ENCODE data around the gene MESP1. TPM values are rescaled to one million over a fixed set of nuclear protein-coding genes. Genes with fewer than 3 reads are reported as not detected.

Gene MESP1
- total and polyA plus RNA-seq, 2 of the 8 experiments (the other 6 are each of a cell fraction or from before 2014, with no cell fraction given), result 0.15 to 0.23 TPM

DNA sequence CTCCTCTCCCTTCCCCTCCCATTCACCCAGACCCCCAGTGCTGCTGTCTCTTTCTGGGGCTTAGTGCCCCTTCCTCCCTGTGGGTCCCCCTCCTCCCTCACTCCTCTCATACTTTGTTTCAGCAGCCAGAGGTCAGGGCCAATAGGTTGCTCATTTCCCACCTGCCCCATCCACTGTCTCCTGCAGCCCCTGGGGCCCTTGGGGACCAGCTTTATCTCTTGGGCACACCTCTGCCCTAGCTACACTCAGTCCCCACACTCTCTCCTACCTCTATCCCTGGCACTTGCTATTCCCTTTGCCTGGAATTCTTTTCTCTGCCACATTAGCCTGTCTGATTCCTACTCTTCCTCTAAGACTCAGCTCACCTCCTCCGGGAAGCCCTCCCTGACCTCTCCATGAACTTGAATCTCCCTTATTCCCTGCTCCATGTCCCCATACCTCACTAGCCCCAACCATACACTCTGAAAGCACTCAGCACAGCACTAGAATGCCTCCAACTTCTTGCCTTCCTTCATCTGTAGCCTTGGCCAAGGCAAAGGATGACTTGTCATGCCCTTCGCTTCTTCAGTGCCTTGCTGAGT lies 49.0 kb upstream of the MESP1 start:
- H3K79me1 ChIP-seq (ENCODE audit: low read depth, low read length), result no peaks in the 10 kb centered on the region
- no peaks in the 10 kb centered on the region for H3K9me3 ChIP-seq (ENCODE audit: insufficient read depth in 2 of 2, low read depth in 1 of 2, low read length in 1 of 2)
- no peaks in the 10 kb centered on the region; a peak in 1 of 7 replicates for H3K4me1 ChIP-seq (replicated peaks in 1 of 4; ENCODE audit: control insufficient read depth in 3 of 4, insufficient read depth in 4 of 4, low read length in 3 of 4)
- no peak overlapping the region for H3K27ac ChIP-seq (ENCODE audit: low read depth, low read length)
- H4K8ac ChIP-seq (ENCODE audit: extremely low read depth, insufficient read depth, low read length), result no peak overlapping the region
- H2BK12ac ChIP-seq (ENCODE audit: low read depth, low read length), result no peak overlapping the region
- H3K27me3 ChIP-seq (replicated peaks in 1 of 4; ENCODE audit: control insufficient read depth in 3 of 4, extremely low read depth in 1 of 4, insufficient read depth in 3 of 4, low read length in 3 of 4), result peaks cover 0 to 3% (median 0%) of the 10 kb centered on the region in 4 experiments; a peak in 2 of 7 replicates
- H2BK20ac ChIP-seq (ENCODE audit: low read length), result no peak overlapping the region
- no peak overlapping the region for H3K56ac ChIP-seq (replicated peaks; ENCODE audit: insufficient read length, low read depth, low read length)
- H3K9ac ChIP-seq (replicated peaks in 1 of 4; ENCODE audit: extremely low read depth in 1 of 4, low read depth in 3 of 4, low read length in 3 of 4), result no peak overlapping the region
- H2BK5ac ChIP-seq (ENCODE audit: low read depth, low read length), result no peak overlapping the region
- no peaks in the 10 kb centered on the region for H3K79me2 ChIP-seq (ENCODE audit: control insufficient read depth in 1 of 2, insufficient read depth in 2 of 2, low read length in 2 of 2)
- no peaks in the 10 kb centered on the region for H4K20me1 ChIP-seq (replicated peaks in 1 of 2; ENCODE audit: control insufficient read depth in 1 of 2, insufficient read depth in 2 of 2, low read length in 2 of 2)
- ChIA-PET CTCF (ENCODE audit: partially characterized antibody) (interaction anchor here (0.8 to 1.9 kb wide), 8 partner anchors 11 to 75 kb away, joined by 3 to 5 read pairs (median 4); no protein-coding TSS in a partner anchor), POLR2A (ENCODE audit: partially characterized antibody) (interaction anchor here (1.2 kb wide), 1 partner anchor 18 kb away, joined by 5 read pairs; no protein-coding TSS in a partner anchor)
- no peak overlapping the region for H3K18ac ChIP-seq (ENCODE audit: extremely low read depth, low read length)
- no peak overlapping the region for H3K23ac ChIP-seq (ENCODE audit: insufficient read length)
- H2AFZ ChIP-seq (ENCODE audit: low read length), result no peak overlapping the region
- H4K91ac ChIP-seq (replicated peaks; ENCODE audit: insufficient read length, low read length), result no peak overlapping the region
- H3K36me3 ChIP-seq (ENCODE audit: control insufficient read depth in 2 of 4, insufficient read depth in 4 of 4, low read length in 3 of 4), result no peaks in the 10 kb centered on the region
- H3K4me2 ChIP-seq (ENCODE audit: insufficient read depth in 1 of 2, low read depth in 2 of 2, low read length in 2 of 2), result no peak overlapping the region
- H2BK15ac ChIP-seq (ENCODE audit: low read length), result no peak overlapping the region
- no peak overlapping the region for H3K14ac ChIP-seq (ENCODE audit: insufficient read length)
- H2AK5ac ChIP-seq (ENCODE audit: low read depth, low read length), result 0 out of 2 replicates have a peak overlapping the region, but pooled peaks have one; percentile 13
- H2BK120ac ChIP-seq (replicated peaks; ENCODE audit: low read depth, low read length), result no peak overlapping the region
- DNase-seq (ENCODE audit: low read depth in 1 of 2, low spot score in 2 of 2), result no peak
- no peak overlapping the region for H3K4ac ChIP-seq (replicated peaks; ENCODE audit: insufficient read length, low read depth, low read length)
- no peaks in the 10 kb centered on the region for H3K23me2 ChIP-seq (ENCODE audit: low read depth, low read length)
- no peak overlapping the region for H4K5ac ChIP-seq (ENCODE audit: insufficient read length, low read depth, low read length)
- no peak overlapping the region for H3K4me3 ChIP-seq (ENCODE audit: extremely low read depth in 1 of 4, insufficient read depth in 2 of 4, low read depth in 3 of 4, low read length in 4 of 4)
- FAIRE-seq, result no peak
- 93% methylated on average over 2 of the region's 2 CpGs; no CpG with 5 or more reads in 1 of the 2 experiments for WGBS, 2 experiments (ENCODE audit: extremely low coverage in 1 of 2, insufficient coverage in 1 of 2, insufficient read length in 1 of 2, insufficient replicate concordance in 2 of 2, low coverage in 1 of 2, low lambda C conversion rate in 2 of 2, missing lambda C conversion rate in 1 of 2)
- TF ChIP-seq CBX8 (IDR thresholded peaks at IDR 0.05; ENCODE audit: borderline replicate concordance, low read depth, low read length), result no peak
- TF ChIP-seq YY1 (IDR thresholded peaks at IDR 0.05; ENCODE audit: low read depth, low read length), result no peak
- TF ChIP-seq CHD1 (IDR thresholded peaks at IDR 0.05; ENCODE audit: low read depth, low read length), result no peak
- TF ChIP-seq CREB1 (IDR thresholded peaks at IDR 0.05), result no peak
- no peak for TF ChIP-seq E2F6 (IDR thresholded peaks at IDR 0.05)
- no peak for TF ChIP-seq EZH2 (IDR thresholded peaks at IDR 0.05; ENCODE audit: low read depth, low read length, severe bottlenecking)
- TF ChIP-seq MAFK (IDR thresholded peaks at IDR 0.05; ENCODE audit: low read depth, low read length), result no peak
- no peak for TF ChIP-seq RAD21 (IDR thresholded peaks at IDR 0.05 in 1 of 2, conservative IDR thresholded peaks at IDR 0.05 in 1 of 2; ENCODE audit: low read depth in 2 of 2, low read length in 2 of 2)
- TF ChIP-seq KDM1A (IDR thresholded peaks at IDR 0.05; ENCODE audit: borderline replicate concordance, low read length), result no peak
- no peak for TF ChIP-seq KDM4A (IDR thresholded peaks at IDR 0.05; ENCODE audit: low read depth, low read length, severe bottlenecking)
- TF ChIP-seq NRF1 (IDR thresholded peaks at IDR 0.05; ENCODE audit: low read depth, low read length), result no peak
